GM12878 (cell line): ENCODE data around the gene HK1. TPM values are rescaled to one million over a fixed set of nuclear protein-coding genes. Genes with fewer than 3 reads are reported as not detected.

ENCODE experiments used
- ATF7 ChIP-seq: fragments of 450-650 bp; IDR thresholded peaks from 2 replicates; pipeline ENCODE4 v1.6.1; 2016; ENCODE audit warnings: low read depth, mild to moderate bottlenecking
- IRF5 ChIP-seq: fragments of 450-650 bp; IDR thresholded peaks from 2 replicates; pipeline ENCODE4 v1.6.1; 2017; ENCODE audit warnings: borderline replicate concordance
- KAT2A ChIP-seq: conservative IDR thresholded peaks from 2 replicates; pipeline ENCODE4 v1.6.1; 2011; ENCODE audit warnings: low read depth, low read length; ENCODE audit not compliant: control insufficient read depth
- KDM1A ChIP-seq: fragments of 200-600 bp; sonication (generic); IDR thresholded peaks from 2 replicates; pipeline ENCODE4 v1.6.1; 2016; ENCODE audit warnings: borderline replicate concordance
- LARP7 ChIP-seq: fragments of 450-650 bp; IDR thresholded peaks from 2 replicates; pipeline ENCODE4 v1.6.1; 2017; ENCODE audit warnings: mild to moderate bottlenecking
- SIX5 ChIP-seq: IDR thresholded peaks from 2 replicates; pipeline ENCODE4 v1.6.1; 2011; ENCODE audit warnings: mild to moderate bottlenecking, low read depth, low read length, moderate library complexity; ENCODE audit not compliant: severe bottlenecking
- TCF3 ChIP-seq: IDR thresholded peaks from 2 replicates; pipeline ENCODE4 v1.6.1; 2012; ENCODE audit warnings: low read depth, mild to moderate bottlenecking, low read length, borderline replicate concordance; ENCODE audit not compliant: insufficient read depth
- ZBED1 ChIP-seq: IDR thresholded peaks from 2 replicates; pipeline ENCODE4 v1.6.1; 2016; ENCODE audit warnings: borderline replicate concordance
- ZBTB4 ChIP-seq: fragments of 450-650 bp; formaldehyde crosslinking; IDR thresholded peaks from 2 replicates; pipeline ENCODE4 v1.4.0; 2022; ENCODE audit warnings: mild to moderate bottlenecking, moderate library complexity
- polyA plus RNA-seq, 11 experiments: library from polyadenylated mRNA; depleted of rRNA in 4 of 11; unstranded in 6 of 11; stranded (reverse) in 5 of 11; fragments of >200 nt; fragmentation: Nextera tagmentation in 4 of 11; fragmentation: Illumina TruSeq in 1 of 11; extraction: Ambion mirVana in 4 of 11; extraction: Trizol in 1 of 11; gene quantifications; 1 replicate in 1 of 11; 2 replicates in 10 of 11; pipeline versions ENCODE4 v1.2.1 to v1.2.3, GENCODE V29; 2011 to 2016; ENCODE audit warnings: inconsistent platforms in 2 of 11, missing spikeins in 2 of 11, low read depth in 1 of 11
- total RNA-seq, 4 experiments: library from RNA; depleted of rRNA in 3 of 4; stranded (reverse); fragments of >200 nt in 3 of 4; fragmentation: Illumina TruSeq in 1 of 4; extraction: Trizol in 1 of 4; gene quantifications; 2 replicates each; pipeline versions ENCODE4 v1.2.1 to v1.2.3, GENCODE V29; 2013 to 2021

The HK1 gene
- total and polyA plus RNA-seq, 10 of the 15 experiments (the other 5 are each of a cell fraction or from before 2014, with no cell fraction given), result 3.4 to 77.3 (median 46.6) TPM

DNA sequence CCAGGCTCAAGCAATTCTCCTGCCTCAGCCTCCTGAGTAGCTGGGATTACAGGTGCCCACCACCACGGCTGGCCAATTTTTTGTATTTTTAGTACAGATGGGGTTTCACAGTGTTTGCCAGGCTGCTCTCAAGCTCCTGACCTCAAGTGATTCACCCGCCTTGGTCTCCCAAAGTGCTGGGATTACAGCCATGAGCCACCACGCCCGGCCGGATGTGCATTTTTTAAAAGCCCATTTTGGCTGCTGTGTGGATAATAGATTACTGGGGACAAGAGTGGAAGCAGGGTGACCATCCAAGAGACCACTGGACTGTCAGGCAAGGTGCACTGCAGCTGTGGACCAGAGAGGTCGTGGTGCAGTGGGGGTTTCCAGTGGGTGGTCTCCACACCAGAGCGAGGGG is 36.7 kb upstream of the HK1 start (continued):
- TF ChIP-seq ZBED1 (no peak), SIX5 (no peak), ZBTB4 (no peak), KAT2A (no peak), KDM1A (no peak), LARP7 (no peak), IRF5 (no peak), ATF7 (no peak), TCF3 (no peak)
